GM18508 (cell line): ENCODE results near the gene USP50.
"Not testable (repeated sequence)": the region's sequence is repeated elsewhere in the genome, so short reads cannot be mapped to it uniquely, and the experiment has no call there.

ENCODE experiments used
- ATAC-seq: cut with Tn5 transposase; IDR thresholded peaks from one replicate; pipeline ENCODE4 v1.9.1; 2021; ENCODE audit warnings: moderate number of reproducible peaks; ENCODE audit not compliant: insufficient read depth, unreplicated experiment

Gene USP50

GRCh38 chr15:50546566-50546965 lies at the start of gene USP50:
Gene USP50, minus strand, starts transcription at chr15:50546666. Its CDS starts 141 bp downstream, at chr15:50546525.
- no peak for ATAC-seq

DNA sequence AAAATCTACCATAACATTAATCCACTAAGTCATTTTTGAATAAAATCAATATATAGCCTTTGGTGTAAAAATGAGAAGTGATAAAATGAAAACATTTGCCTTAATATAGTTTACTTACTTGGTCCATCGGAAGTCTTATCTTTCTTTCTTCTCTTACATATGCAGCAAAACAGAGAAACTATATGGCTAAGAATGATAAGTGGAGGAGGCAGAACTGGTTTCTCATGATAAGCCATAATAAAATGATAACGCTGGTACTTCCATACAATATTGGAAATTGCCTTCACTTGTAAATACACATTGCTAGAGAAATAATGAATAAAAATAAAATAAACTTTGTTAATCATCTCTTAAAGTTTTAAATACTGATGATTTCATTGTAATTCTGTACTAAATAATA lies 47.8 kb upstream of the USP50 start:
- no peak for ATAC-seq

DNA sequence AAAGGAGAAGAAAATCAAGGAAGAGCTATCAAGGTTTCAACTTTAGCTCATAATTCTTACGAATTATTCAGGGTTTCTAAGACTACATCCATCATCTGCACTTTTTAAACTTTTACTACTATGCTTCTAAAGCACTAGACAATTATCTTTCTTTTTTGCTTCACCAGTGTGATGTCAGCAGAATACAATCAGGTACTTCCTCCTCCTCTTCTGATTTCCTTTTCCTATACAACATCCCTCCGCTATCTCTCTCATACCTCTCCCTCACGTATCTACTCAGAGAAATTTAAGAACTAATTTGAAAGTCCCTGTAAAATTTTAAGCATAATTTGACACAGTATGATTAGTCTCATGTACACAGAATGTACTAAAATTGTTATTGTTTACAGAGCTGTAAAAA lies 47.3 kb upstream of the USP50 start:
- ATAC-seq, result no peak

DNA sequence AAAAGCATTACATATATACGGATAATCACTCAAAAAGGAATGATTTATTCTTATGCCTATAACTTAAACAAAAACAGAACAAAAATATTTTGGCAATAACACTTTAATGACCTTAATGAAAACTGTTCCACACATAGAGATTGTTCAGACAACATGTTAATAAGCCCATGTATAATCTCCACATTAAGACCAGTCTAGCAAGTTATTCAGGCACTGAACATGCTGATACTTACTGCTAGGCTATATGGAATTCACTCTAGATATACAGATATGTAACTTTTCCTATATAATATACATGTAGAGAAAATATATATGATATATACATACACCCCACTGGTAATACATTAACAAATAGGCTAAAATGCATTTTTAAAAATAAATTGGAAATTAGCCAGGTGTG lies 43.8 kb upstream of the USP50 start:
- ATAC-seq, result no peak

- no peak for ATAC-seq
Measured at GRCh38 chr15:50577492-50577891, 31.0 kb upstream of the USP50 start.

GRCh38 chr15:50576166-50576565 lies 29.7 kb upstream of the USP50 start:
- ATAC-seq, result no peak

DNA sequence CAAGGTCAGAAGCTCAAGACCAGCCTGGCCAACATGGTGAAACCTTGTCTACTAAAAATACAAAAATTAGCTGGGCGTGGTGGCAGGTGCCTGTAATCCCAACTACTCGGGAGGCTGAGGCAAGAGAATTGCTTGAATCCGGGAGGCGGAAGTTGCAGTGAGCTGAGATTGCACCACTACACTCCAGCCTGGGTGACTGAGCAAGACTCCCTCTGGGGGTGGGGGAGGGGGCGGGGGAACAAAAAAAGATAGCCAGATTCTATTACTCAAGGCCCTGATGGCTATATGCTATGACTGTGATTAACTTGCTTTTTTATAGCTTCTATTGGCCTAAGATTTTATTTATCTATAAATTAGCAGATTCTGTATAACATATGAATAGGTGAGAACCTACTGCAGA lies 27.4 kb upstream of the USP50 start:
- not testable (repeated sequence) for ATAC-seq

DNA sequence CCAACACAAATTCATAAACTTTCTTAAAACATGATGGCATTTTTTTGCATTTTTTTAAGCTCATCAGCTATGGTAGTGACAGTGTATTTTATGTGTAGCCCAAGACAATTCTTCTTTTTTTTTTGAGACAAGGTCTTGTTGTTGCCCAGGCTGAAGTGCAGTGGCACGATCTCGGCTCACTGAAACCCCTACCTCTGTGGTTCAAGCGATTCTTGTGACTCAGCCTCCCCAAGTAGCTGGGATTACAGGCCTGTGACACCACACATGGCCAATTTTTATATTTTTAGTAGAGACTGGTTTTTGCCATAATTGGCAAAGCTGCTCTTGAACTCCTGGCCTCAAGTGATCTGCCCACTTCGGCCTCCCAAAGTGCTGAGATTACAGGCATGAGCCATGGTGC lies 17.3 kb upstream of the USP50 start:
- no peak for ATAC-seq

GRCh38 chr15:50562735-50563640 lies 16.5 kb upstream of the USP50 start:
- ATAC-seq, result no peak

DNA sequence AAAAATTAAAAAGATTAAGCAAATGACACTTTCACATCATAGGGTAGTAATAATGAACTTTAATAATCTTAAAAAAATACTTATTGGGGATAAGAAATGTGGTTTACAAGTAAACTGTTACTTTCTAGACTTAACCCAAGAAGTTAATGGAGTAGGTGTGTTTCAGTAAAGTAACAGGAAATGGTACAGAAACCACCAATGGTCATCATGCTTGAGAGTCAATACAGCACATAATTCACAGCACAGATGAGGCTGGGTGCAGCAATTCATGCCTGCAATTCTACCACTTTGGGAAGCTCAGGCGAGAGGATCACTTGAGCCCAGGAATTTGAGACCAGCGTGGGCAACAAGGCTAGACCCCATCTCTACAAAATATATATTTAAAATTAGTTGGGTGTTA lies 11.5 kb upstream of the USP50 start:
- no peak for ATAC-seq

GRCh38 chr15:50556642-50557371 lies 10.3 kb upstream of the USP50 start:
- ATAC-seq, result no peak

DNA sequence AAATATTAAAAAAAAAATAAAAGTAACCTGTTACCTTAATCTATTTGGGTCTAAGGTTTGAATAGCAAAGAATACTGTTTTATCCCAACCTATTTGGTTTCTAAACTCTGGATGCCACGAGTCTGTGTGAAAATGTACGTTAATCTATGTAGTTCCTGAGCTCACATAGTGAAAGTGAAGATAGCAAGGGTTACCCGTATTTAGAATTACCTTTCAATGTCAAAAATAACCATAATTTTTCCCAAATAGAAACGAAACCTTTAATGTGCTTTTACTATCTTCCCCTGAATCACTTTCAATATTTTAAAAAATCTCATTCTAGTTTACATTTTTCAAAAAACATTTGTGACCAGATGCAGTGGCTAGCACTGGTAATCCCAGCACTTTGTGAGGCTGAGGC lies 5.8 kb upstream of the USP50 start:
- no peak for ATAC-seq

DNA sequence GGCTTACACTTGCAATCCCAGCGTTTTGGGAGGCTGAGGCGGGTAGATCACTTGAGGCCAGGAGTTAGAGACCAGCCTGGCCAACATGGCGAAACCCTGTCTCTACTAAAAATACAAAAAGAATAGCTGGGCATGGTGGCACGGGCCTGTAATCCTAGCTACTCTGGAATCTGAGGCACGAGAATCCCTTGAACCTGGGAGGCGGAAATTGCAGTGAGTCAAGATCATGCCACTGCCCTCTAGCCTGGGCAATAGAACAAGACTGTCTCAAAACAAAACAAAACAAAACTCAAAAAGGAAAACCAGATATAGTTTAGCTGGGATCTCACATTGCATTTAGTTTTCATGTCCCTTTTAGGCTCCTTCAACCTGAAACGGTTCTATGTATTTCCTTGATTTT lies 2.9 kb upstream of the USP50 start:
- no peak for ATAC-seq

DNA sequence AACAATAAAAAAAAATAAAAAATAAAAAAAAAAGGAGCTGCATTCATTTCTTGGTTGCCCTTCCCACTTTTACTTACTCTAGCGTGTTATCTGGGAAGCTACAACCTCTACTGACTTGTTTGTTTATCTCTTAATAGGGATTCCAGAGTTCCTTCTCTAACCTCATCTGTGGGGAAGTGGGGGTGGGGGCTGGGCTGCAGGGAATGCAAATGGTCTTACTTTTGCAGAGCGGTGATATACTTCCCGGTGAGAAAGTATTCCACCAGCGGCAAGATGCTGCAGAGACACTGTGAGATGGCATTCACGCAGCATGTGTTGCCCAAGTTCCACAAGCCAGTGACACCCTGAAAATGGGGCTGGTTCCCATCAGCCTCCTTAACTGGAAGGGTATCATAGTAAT lies 2.1 kb downstream of the USP50 start:
- ATAC-seq, result no peak

GRCh38 chr15:50543556-50543955 lies 2.9 kb downstream of the USP50 start:
- ATAC-seq, result no peak

GRCh38 chr15:50542887-50543210 lies 3.6 kb downstream of the USP50 start:
- no peak for ATAC-seq

DNA sequence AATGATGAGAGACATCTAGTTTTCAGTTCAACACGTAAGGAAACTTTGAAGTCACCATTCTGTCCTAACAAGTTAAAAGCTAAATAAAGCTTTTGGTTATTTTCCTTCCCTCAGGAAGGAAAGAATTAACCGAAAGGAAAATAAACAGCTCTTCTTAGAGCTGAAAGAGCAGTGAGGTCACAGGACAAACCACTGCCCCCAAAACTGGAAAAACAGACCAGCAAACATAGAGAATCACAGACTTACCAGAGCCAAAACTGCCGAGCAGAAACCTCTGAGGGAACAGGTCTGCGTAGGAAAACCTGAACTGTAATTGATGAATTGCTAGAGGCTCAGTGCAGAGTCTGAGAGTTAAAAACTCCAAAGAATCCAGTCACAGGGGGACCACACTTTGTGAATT lies 14.7 kb downstream of the USP50 start:
- ATAC-seq, result no peak

- no peak for ATAC-seq
Measured at GRCh38 chr15:50531163-50531562, 15.3 kb downstream of the USP50 start.

DNA sequence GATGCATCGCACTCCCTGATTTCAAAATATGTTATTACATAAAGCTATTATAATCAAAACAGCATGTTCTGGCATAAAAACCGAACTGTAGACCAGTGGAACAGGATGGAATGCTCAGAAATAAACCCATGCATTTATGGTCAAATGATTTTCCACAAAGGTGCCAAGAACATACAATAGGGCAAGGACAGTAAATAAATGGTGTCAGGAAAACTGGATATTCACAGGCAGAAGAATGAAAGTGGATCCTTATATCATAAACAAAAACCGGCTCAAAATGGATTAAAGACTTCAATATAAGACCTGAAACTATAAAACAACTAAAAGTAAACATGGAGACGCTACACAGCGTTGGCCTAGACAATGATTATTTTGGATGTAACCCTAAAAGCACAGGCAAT lies 22.6 kb downstream of the USP50 start:
- ATAC-seq, result no peak

DNA sequence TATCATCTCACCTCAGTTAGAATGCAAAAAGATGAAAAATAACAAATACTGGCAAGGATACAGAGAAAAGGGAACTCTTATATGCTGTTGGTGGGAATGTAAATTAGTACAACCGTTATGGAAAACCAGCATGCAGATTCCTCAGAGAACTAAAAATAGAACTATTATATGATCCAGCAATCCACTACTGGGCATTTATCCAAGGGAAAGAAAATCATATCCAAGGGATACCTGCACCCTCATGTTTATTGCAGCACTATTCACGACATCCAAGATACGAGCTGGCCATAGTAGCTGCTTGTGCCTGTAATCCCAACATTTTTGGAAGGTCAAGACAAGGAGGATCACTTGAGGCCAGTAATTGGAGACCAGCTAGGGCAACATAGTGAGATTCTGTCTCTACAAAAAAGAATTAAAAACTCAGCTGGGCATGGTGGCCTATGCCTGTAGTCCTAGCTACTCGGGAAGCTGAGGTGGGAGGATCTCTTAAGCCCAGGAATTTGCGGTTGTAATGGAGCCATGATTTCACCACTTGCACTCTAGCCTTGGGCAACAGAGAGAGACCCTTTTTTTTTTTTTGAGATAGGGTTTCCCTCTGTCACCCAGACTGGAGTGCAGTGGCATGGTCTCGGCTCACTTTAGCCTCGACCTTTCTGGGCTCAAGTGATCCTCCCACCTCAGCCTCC lies 26.6 kb downstream of the USP50 start:
- no peak for ATAC-seq

DNA sequence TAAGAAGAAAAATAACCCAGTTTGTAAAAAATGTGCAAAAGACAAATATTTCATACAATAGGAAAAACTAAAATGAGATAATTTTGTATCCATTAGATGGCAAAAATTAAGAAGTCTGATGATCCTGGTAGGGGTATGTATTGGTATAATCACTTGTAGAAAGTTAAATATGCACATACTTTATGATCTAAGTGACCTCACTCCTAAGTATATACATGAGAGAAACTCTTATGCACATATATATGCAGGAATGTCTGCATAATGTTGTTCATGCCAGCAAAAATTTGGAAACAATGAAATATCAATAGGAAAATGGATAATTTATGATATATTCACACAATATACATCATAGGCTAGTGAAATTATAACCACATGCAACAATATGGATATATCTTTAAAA lies 33.5 kb downstream of the USP50 start:
- no peak for ATAC-seq
